Osteocyte (in vitro differentiated cells): ENCODE results near the gene ERBB3. TPM values are rescaled to one million over a fixed set of nuclear protein-coding genes. Genes with fewer than 3 reads are reported as not detected.

Experiments used
- DNase-seq: peaks from one replicate; pipeline ENCODE4 v3.0.0; 2021; ENCODE audit warnings: mixed read lengths; ENCODE audit not compliant: unreplicated experiment; ENCODE audit errors: extremely low spot score
- H3K27ac Mint-ChIP-seq: one replicate; pipeline ENCODE4 v1.8.0; 2021; ENCODE audit warnings: mild to moderate bottlenecking, mixed read lengths; ENCODE audit not compliant: unreplicated experiment
- H3K27me3 Mint-ChIP-seq: one replicate; pipeline ENCODE4 v1.8.0; 2021; ENCODE audit warnings: mixed read lengths; ENCODE audit not compliant: unreplicated experiment
- H3K36me3 Mint-ChIP-seq: one replicate; pipeline ENCODE4 v1.8.0; 2021; ENCODE audit warnings: mixed read lengths; ENCODE audit not compliant: unreplicated experiment
- H3K4me1 Mint-ChIP-seq: one replicate; pipeline ENCODE4 v1.8.0; 2021; ENCODE audit warnings: mixed read lengths; ENCODE audit not compliant: unreplicated experiment
- H3K4me3 Mint-ChIP-seq: one replicate; pipeline ENCODE4 v1.8.0; 2021; ENCODE audit warnings: mild to moderate bottlenecking, moderate library complexity, mixed read lengths; ENCODE audit not compliant: unreplicated experiment
- H3K9me3 Mint-ChIP-seq: one replicate; pipeline ENCODE4 v1.8.0; 2021; ENCODE audit warnings: mixed read lengths; ENCODE audit not compliant: unreplicated experiment
- CTCF ChIP-seq: fragments of 200-600 bp; sonication (generic); IDR thresholded peaks from 2 replicates; pipeline ENCODE4 v1.5.0; 2021; ENCODE audit warnings: antibody characterized with exemption, mild to moderate bottlenecking, moderate library complexity
- total RNA-seq: library from RNA; stranded (reverse); gene quantifications from 2 replicates; pipeline ENCODE4 v1.2.1, GENCODE V29; 2021

The ERBB3 gene
- total RNA-seq, 1 donor from 2014 or later = 1.2 TPM

- H3K36me3 Mint-ChIP-seq = peaks cover 31% of the 10 kb centered on the region
Observed at GRCh38 chr12:56117778-56118687, 38.1 kb downstream of the ERBB3 start, which contains the start of gene ZC3H10. TSS of gene ZC3H10 (plus strand) at chr12:56118266. CDS start at chr12:56120563, 2,297 bp downstream.

GRCh38 chr12:56118688-56119357, 38.9 kb downstream of the ERBB3 start:
- Mint-ChIP-seq H3K27ac (peak overlapping the region; percentile 98), H3K27me3 (no peaks in the 10 kb centered on the region), H3K4me1 (peaks cover 36% of the 10 kb centered on the region), H3K36me3 (peaks cover 23% of the 10 kb centered on the region), H3K4me3 (peak overlapping the region; percentile 99), H3K9me3 (no peaks in the 10 kb centered on the region)
- no peak for TF ChIP-seq CTCF
- no peak for DNase-seq

More at GRCh38 chr12:56117778-56118687, 38.1 kb downstream of the ERBB3 start, which contains the start of gene ZC3H10:
- Mint-ChIP-seq H3K9me3 (no peaks in the 10 kb centered on the region), H3K4me3 (peak within 1 kb of the TSS; percentile 99), H3K27me3 (no peaks in the 10 kb centered on the region), H3K27ac (peak within 1 kb of the TSS; percentile 98), H3K4me1 (peaks cover 36% of the 10 kb centered on the region)
- TF ChIP-seq CTCF = peak; percentile 66
- DNase-seq = peak; percentile 99

- TF ChIP-seq CTCF = peak; percentile 78
- no peak for DNase-seq
- Mint-ChIP-seq H3K27ac (peak overlapping the region; percentile 98), H3K4me1 (peaks cover 36% of the 10 kb centered on the region), H3K9me3 (no peaks in the 10 kb centered on the region), H3K36me3 (peaks cover 21% of the 10 kb centered on the region), H3K4me3 (peak overlapping the region; percentile 99), H3K27me3 (no peaks in the 10 kb centered on the region)
Observed at GRCh38 chr12:56119361-56119796, 39.4 kb downstream of the ERBB3 start.

- peak overlapping the region; percentile 71 for H3K27ac Mint-ChIP-seq
- peaks cover 21% of the 10 kb centered on the region for H3K36me3 Mint-ChIP-seq
- H3K27me3 Mint-ChIP-seq = no peaks in the 10 kb centered on the region
- no peak overlapping the region for H3K4me3 Mint-ChIP-seq
- H3K9me3 Mint-ChIP-seq = no peaks in the 10 kb centered on the region
- H3K4me1 Mint-ChIP-seq = peaks cover 33% of the 10 kb centered on the region
- DNase-seq = no peak
- TF ChIP-seq CTCF = no peak
Observed at GRCh38 chr12:56120158-56120846, 40.3 kb downstream of the ERBB3 start.
